ENCODE results near the gene CHAD. TPM values are rescaled to one million over a fixed set of nuclear protein-coding genes. Genes with fewer than 3 reads are reported as not detected.

CHAD gene
- total RNA-seq, 1 experiment from 2014 or later: not detected

- Histone ChIP-seq H3K4me3 (ENCODE audit: low read depth in 2 of 2, low read length in 2 of 2) (no peak overlapping the region), H3K4me1 (ENCODE audit: control insufficient read depth, insufficient read depth, low read length) (no peaks in the 10 kb centered on the region), H3K27me3 (ENCODE audit: control insufficient read depth, insufficient read depth, low read length) (no peaks in the 10 kb centered on the region), H3K27ac (ENCODE audit: low read length) (no peak overlapping the region), H3K36me3 (ENCODE audit: control insufficient read depth, insufficient read depth, low read length) (no peaks in the 10 kb centered on the region), H3K9me3 (ENCODE audit: control insufficient read depth, insufficient read depth, low read depth, low read length) (no peaks in the 10 kb centered on the region)
- ATAC-seq (no peak), DNase-seq (ENCODE audit: low read depth, low spot score) (no peak)
- intact Hi-C loops (cut with micrococcal nuclease; ENCODE audit: unreplicated experiment) (no loop called here), in situ Hi-C loops (cut with HindIII; ENCODE audit: low pct_unique_long_range_greater_than_20kb, low sequenced_read_pairs) (no loop called here)
- POLR2A ChIA-PET: no interaction called here
- no TSS peak for BruUV-seq (replicated peaks)
- TF ChIP-seq CTCF (IDR thresholded peaks at IDR 0.05) (no peak), TCF7L2 (IDR thresholded peaks at IDR 0.05; ENCODE audit: low read depth, low read length) (no peak), SIN3A (IDR thresholded peaks at IDR 0.05; ENCODE audit: borderline replicate concordance, insufficient read depth, low read depth, low read length) (no peak), POLR2AphosphoS5 (IDR thresholded peaks at IDR 0.05; ENCODE audit: low read depth, low read length) (no peak), REST (IDR thresholded peaks at IDR 0.05; ENCODE audit: insufficient read depth in 1 of 2, low read depth in 2 of 2, low read length in 1 of 2) (no peak)
- CTCF ChIA-PET: no interaction called here
These were observed 22.8 kb upstream of the CHAD start for GRCh38 chr17:50491505-50491904.

- H3K4me1 ChIP-seq (ENCODE audit: control insufficient read depth, insufficient read depth, low read length): no peaks in the 10 kb centered on the region
- H3K27me3 ChIP-seq (ENCODE audit: control insufficient read depth, insufficient read depth, low read length): no peaks in the 10 kb centered on the region
- no peak overlapping the region for H3K4me3 ChIP-seq (ENCODE audit: low read depth in 2 of 2, low read length in 2 of 2)
- H3K27ac ChIP-seq (ENCODE audit: low read length): no peak overlapping the region
- TF ChIP-seq POLR2AphosphoS5 (IDR thresholded peaks at IDR 0.05; ENCODE audit: low read depth, low read length) (no peak), SIN3A (IDR thresholded peaks at IDR 0.05; ENCODE audit: borderline replicate concordance, insufficient read depth, low read depth, low read length) (no peak), TCF7L2 (IDR thresholded peaks at IDR 0.05; ENCODE audit: low read depth, low read length) (no peak), CTCF (IDR thresholded peaks at IDR 0.05) (no peak), REST (IDR thresholded peaks at IDR 0.05; ENCODE audit: insufficient read depth in 1 of 2, low read depth in 2 of 2, low read length in 1 of 2) (no peak)
- in situ Hi-C loops (cut with HindIII; ENCODE audit: low pct_unique_long_range_greater_than_20kb, low sequenced_read_pairs): no loop called here
- no peaks in the 10 kb centered on the region for H3K36me3 ChIP-seq (ENCODE audit: control insufficient read depth, insufficient read depth, low read length)
- DNase-seq (ENCODE audit: low read depth, low spot score): no peak
- no peak for ATAC-seq
- ChIA-PET POLR2A (no interaction called here), CTCF (no interaction called here)
- BruUV-seq (replicated peaks): no TSS peak
- H3K9me3 ChIP-seq (ENCODE audit: control insufficient read depth, insufficient read depth, low read depth, low read length): no peaks in the 10 kb centered on the region
- intact Hi-C loops (cut with micrococcal nuclease; ENCODE audit: unreplicated experiment): no loop called here
These were observed 20.2 kb upstream of the CHAD start for GRCh38 chr17:50488880-50489279.

Measured in Panc1 (cell line).